ENCODE results near the gene AIG1.
"Not testable (repeated sequence)": the region's sequence is repeated elsewhere in the genome, so short reads cannot be mapped to it uniquely, and the experiment has no call there.

The AIG1 gene

DNA sequence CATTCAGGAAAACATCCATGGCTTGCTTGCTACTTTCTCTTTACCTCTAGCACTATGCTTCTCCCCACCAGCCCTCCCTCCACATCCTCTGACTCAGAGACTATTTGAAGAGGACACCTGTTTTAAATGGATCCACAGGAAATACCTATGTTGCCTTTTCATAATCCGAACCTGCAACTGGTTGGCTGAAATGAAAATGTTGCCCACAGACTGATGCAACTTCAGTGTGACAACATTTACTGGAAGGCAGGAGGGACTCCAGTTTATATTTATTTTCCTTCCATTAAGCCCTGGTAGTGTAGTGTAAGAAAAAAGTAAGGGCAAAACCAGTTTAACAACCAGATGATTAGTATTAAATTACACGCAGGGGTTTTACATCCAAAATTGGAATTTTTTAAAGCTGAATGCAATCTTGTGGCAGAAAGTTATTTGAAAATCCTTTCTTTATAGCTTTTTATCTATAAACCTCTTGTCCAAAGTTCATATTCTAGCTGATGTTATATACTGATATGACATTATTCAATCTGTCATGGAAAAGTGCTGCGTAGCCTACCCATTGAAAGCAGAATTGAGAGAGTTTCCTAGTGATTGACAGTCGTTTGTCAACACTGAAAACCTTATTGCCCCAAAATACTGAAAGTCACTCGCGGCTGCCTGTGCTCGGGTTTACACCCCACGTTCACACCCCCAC, 881 bp upstream of the AIG1 start:
- DNase-seq = no peak

DNA sequence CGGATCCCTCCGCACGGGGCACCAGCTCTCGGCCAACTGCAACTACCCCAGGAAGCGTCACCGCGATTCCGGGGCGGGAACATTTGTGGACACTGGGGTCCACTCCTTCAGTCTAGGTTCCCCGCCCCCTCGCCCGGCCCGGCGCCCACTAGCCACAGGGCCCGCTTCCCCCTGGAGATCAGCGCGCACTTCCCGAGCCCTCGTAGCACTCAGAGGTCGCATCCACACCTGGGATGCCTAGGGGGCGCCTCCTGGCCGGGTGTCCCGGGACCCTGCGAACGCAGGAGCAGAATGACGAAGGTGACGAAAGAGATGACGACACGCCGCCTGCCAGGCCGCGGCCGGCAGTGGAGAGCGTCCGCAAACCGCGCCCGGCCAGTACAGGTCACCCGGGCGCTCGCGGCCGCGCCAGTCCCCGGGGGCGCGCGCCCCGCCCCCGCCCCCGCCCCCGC, 309 bp upstream of the AIG1 start:
- peak; percentile 5 to 13 for DNase-seq

DNA sequence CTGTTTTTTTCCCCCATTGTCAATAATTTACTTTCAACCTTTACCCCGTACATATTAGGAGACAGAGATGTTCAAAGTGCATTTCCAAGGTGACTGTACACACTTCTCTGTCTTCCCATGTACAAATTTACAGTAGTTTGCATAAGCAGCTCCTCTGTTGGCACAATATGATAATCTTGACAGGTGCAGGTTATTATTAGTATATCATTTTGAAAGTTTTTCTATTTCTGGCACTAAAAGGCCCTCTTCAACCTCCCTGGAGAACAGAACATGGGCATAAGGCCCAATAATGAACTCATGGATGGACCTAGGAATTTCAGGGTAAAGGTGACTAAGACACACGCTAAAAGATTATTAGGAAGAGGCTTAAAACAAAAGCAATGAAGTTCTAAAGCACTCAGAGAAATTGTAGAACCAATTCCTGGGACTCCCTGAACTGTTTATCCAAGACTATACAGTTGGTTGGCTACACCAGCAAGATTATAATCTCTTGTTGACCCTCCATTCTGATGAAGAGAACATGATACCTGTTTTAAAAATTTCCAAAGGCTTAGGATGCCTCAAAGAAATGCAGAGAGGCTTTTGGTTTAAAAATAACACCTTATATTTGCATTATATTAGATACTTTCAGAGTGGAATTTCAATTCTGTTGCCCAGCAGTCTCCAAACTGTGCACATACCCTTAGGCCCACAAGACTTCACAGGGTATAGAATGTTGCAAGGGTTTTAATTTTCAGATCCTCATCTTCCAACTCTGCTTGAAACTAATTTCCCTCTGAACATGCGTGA, 1.1 kb downstream of the AIG1 start:
- DNase-seq = no peak

DNA sequence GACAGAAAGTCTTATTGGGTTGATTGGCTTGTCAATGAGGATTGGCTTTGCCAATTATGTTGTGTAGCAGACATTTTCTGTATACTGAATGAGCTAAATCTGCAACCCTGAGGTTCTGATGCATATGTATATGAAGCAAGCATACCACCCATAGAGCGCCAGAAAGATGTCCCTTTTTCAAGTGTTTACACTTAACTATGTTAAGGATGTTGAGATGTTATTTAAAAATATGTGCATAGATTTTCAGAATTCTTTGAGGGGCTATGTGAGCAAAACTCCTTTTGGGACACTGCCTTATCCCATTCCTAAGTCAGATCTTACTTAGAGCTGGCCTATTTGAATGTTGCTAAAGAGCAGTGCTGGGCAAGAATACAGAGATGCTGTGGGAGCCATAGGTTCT, 1.9 kb downstream of the AIG1 start:
- DNase-seq = no peak

DNA sequence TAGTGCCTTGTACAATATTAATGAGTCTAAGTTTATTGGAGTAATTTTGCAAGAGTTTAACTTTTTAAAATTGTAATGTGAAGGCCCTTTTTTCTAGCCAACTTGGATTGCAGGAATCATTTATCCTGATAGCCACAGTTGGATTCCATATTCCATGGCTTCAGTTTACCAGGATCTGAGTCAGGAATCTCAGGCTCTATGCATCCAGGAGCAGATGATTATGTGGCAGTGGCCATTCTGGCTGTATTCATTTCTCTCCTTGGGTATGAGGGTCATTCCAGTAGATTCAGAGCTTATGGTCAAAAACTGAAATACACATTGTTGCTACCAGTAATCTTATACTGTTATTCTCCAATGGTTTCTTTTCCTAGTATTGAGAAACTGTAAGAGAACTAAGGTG, 2.9 kb downstream of the AIG1 start:
- DNase-seq = no peak

DNA sequence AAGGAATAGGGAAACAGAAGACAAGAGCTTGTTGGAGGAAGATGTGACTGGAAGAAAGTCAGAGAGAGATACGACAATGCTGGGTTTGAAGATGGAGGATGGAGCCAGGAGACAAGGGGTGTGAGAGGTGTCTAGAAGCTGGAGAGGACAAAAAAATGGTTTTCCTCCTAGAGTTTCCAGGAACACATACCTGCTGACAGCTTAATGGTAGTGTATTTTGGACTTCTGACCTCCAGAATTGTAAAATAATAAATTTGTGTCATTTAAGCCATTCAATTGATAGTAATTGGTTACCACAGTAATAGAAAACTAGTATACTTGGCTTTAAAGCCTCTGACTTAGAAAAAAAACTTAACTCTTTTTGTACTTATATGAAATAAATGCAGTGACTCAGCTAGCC, 3.6 kb downstream of the AIG1 start:
- no peak for DNase-seq

DNA sequence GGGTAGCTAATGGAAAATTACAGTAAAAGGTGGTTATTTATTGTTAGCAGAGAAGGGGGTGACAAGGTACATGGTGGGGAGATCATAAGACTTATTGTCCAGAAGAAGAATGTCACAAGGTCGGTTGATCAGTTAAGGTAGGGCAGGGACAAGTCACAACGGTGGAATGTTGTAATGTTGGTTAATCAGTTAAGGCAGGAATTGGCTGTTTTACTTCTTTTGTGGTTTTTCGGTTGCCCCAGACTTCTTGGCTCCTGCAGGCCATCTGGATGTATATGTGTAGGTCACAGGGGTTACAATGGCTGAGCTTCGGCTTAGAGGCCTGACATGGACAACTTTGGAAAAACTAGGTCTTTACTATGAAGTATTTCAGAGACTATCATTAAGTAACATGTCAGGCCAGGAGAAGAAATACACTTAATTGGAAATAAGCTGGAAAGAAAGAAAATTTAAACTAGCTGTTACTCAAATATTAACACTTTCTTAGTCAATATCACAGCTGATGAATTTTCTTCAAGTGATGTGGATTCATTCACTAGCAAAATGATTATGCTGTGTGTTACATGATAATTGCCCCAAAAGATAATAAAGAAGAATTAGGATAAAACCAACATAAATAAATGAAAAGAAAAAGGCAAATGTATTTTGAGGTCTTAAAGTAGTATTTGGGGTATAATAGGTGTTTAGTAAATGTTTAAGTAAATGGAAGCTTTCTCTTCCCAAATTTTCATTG, 4.4 kb downstream of the AIG1 start:
- DNase-seq = no peak

DNA sequence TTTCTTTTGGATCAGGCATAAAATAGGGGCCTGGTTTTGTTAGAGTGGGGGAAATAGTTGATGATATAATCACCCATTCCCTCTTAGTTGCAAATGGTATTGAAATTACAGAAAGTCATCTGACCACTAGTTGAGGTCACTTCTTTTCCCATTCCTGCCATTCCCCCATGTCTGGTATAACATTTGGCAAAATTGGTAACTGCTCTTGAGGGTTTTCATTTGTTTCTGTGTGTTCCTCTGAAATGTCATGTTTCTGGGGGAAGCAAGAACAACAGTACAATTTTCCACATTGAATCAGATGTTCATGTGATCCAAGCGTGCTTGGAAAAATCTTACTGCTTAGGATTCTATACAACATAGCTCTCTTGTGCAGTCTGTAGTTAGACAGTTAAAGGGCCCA, 7.3 kb downstream of the AIG1 start:
- DNase-seq = no peak

DNA sequence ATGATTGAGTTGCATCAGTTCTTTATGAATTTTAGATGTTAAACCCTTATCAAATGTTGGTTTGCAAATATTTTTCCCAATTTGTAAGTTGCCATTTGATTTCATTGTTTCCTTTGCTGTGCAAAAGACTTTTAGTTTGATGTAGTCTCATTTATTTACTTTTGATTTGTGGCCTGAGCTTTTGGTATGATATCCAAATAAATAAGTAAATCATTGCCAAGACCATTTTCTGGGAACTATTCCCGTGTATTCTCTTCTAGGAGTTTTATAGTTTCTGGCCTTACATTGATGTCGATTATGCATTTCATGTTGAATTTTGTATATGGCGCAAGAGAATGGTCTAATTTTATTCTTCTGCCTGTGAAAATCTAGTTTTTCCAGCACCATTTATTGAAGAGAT, 13.4 kb downstream of the AIG1 start:
- DNase-seq = no peak

DNA sequence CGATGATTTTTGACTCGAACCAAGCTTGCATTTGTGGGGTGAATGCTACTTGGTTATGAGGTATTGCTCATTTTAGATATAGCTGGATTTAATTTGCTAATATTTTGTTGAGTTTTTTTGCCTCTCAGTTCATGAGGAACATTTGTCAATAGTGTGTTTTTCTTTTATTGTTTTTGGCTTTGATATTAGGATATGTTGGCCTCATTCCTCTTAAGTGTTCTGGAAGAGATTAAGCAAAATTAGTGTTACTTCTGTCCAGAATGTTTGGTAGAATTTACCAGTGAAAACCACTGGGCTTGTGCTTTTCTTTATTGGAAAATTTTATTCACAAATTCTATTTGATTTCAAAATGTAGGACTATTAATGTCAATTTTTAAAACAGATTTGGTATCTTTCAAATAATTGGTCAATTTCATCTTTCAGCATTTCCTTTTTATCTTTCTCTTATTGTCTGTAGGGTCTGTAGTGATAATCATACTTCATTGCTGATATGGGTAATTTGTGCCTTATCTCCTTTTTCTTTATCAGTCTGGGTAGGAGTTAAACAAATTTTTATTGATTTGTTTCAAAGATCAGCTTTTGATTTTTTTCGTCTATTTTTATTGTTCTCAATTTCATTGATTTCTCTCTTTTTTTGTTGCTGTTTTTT, 14.1 kb downstream of the AIG1 start:
- DNase-seq = no peak

DNA sequence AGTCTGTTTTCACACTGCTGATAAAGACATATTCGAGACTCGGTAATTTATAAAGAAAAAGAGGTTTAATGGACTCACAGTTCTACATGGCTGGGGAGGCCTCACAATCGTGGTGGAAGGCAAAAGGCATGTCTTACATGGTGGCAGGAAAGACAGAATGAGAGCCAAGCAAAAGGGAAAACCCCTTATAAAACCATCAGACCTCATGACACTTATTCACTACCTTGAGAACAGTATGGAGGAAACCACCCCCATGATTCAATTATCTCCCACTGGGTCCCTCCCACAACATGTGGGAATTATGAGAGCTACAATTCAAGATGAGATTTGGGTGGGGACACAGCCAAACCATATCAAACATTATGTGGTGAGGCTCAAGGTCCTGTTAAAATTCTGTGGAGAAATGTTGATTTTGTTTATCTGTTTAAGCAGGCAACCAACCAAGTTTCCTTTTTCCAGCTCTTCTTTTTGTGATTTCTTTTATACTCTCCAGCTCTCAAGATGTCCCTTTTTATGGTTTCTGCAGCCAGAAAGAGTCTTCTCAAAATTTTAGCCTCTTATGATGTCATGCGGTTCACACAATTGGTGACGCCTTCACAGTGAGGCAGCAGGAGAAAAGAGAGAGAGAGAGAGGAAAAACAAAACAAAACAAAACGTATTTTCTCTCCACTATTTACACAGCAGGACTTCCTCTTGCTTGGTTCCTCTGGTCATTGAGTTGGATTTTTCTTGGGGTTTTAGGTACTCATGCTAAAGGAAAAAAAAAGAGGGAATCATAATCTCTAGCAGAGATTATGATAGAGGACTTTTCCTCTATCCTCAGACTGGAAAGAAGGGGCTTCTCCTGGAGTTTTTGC, 18.0 kb downstream of the AIG1 start:
- DNase-seq = no peak

DNA sequence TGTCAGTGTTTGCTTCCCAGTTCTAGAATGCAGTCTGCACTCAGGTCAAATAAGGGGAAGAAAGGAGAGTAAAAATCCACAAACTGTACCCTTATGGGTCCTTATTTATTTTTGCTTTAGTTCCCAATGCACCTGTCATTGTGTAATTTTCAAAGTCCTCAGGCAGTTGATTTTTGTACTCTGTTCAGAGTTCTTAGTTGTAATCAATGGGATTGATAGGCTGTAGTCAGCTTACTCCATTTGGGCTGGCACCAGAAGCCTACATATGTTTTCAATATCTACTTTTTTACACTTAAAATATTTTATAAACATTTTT, 18.6 kb downstream of the AIG1 start:
- DNase-seq = no peak

DNA sequence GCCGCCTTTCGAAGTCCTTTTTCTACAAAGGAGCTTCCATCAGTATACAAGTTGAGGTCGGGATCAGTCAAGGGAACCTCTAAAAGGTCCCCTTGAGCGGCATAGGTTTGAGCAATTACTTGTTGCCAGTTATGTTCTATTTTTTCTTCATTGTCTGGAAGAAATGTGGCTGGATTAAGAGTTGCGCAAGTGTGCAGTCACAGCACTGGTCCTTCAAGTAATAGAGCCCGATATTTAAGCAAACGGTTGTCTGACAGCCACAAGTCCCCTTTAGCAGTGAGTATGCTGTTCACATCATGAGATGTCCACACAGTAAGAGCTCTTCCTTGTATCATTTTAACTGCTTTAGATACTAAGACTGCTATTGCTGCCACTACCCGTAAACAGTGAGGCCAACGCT, 21.6 kb downstream of the AIG1 start:
- not testable (repeated sequence) for DNase-seq

DNA sequence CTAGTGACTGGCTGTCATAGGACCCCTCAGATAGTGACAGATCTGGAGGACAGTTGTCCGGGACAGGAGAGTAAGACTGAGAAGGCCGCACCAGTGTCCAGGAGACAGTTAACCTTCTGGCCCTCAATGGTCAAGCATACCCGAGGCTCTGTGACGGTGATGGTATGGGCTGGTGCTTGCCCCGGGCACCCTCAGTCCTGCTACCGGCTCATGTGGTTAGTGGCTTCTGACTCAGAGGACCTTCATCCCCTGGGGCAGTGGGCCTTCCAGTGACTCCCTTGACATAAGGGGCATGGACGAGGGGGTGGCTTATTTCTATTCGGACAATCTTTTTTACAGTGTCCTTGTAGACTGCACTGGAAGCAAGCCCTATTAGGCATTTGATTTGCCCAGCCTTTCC, 23.3 kb downstream of the AIG1 start:
- not testable (repeated sequence) for DNase-seq

DNA sequence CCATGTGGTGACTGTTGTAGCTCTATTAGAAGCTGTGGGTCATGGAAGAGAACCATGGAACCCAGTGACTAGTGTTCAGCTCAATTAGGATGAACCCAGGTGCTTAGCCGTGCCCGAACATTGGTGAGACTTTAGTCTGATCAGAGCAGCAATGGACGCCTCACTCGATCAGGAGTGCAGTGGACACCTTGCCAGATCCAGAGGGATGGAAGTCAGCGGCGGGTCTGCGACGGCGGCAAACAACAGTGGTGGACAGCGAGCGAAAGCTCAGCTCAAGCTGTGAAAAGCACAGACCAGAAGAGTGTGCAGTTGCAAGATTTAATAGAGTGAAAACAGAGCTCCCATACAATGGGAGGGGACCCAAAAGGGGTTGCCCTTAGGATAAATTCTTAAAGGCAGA, 26.6 kb downstream of the AIG1 start:
- not testable (repeated sequence) for DNase-seq

DNA sequence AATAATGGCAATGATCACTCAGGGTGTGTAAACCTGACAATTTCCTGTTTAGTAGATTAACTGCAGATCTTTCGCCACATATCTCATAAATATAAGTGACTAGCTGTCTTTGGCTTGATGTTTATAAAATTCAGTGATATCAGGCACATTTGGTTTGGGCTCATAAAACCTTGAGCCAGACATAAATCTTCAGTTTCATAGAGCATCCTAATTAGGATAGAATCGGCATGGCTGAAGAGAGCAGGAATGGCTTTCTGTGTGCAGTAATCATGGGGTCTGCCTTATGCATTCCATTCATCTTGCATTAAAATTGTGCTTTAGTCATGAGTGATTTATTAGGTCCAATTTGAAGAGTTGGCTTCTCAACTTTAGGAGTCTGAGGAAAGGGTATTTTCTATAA, 27.2 kb downstream of the AIG1 start:
- no peak for DNase-seq

DNA sequence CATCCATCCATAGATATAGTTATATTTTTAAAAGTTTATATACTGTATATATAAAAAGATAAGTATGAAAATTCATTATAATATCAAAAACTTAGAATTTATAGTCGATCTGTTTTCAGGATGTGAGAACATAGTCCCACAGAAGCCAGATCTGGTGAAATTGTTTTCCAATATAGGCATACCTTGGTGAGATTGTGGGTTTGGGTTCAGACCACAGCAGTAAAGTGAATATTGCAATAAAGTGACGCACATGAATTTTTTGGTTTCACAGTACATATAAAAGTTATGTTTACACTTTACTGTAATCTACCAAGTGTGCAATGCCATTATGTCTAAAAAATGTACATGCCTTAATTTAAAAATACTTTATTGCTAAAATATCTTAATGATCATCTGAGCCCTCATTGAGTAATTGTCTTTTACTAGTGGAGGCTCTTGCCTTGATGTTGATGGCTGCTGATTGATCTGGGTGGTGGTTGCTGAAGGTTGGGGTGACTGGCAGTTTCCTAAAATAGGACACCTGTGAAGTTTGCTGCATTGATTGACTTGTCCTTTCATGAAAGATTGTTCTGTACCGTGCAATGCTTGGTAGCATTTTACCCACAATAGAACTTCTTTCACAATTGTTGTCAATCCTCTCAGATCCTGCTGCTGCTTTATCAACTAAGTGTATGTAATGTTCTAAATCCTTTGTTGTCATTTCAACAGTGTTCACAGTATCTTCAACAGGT, 29.8 kb downstream of the AIG1 start:
- DNase-seq = no peak

DNA sequence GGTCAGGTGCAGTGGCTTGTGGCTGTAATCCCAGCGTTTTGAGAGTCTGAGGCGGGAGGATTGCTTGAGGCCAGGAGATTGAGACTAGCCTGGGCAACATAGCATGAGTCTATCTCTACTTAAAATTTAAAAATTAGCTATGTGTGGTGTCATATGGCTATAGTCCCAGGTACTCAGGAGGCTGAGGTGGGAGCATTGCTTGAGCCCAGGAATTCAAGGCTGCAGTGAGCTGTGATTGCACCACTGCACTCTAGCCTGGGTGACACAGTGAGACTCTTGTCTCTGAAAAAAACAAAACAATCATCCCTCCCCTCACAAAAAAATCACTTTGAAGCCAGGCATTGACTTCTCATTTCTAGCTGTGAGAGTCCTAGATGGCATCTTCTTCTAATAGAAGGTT, 32.1 kb downstream of the AIG1 start:
- no peak for DNase-seq

DNA sequence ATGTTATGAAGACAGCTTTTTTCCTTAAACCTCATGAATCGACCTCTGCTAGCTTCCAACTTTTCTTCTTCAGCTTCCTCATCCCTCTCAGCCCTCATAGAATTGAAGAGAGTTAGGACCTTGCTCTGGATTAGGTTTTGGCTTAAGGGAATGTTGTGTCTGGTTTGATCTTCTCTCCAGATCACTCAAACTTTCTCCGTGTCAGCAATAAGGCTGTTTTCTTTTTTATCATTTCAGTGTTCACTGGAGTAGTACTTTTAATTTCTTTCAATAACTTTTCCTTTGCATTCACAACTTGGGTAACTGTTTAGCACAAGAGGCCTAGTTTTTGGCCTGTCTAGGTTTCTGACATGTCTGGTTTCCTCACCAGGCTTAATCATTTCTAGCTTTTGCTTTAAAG, 32.6 kb downstream of the AIG1 start:
- DNase-seq = no peak

DNA sequence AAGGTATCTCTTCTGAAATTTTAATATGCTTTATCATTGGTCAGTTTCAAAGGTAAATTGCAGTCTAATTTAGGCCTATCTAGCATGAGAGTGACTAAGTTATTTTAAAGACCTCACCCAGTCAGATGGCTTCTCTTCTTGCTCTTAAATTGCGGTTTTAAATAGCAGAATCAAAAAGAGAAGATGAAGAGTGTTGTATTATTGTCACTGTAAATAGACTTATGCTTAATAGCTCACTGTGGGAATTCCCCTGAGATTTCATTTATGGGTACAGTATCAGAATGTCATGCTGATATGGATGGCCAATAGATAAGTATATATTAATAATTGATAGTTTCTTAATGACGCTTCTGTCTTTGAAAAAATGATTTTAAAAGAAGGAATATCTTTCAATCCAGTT, 35.7 kb downstream of the AIG1 start:
- no peak for DNase-seq

DNA sequence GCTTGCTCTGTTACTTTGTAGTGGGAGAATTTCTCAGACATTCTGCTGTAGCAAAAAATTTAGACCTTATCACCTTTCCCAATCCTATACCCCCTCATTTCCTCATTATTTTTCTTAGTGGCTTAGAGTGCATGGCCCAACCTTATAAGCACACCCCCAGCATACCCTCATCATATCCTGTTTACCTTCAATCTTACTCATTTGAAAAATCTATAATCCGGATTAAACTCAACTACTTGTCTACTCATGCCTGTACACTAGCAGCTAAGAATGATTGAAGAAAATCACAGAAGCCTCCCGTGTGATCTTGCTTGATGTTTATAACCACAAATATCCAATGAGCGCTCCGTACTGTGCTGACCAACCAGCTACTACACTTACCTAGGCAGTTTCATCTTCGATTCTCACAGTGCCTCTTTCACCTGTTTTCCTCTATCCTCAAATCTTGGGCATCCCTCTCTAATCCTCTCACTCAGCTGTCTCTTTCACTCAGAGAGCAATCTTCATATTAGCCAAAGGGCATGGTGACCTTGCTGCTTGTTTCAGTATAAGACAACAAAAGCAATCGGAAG, 36.6 kb downstream of the AIG1 start:
- no peak for DNase-seq

Measured in NCI-H187 (cell line).